ENCODE results near the gene GEN1.

The GEN1 gene

GRCh38 chr2:17752892-17753802, 791 bp upstream of the GEN1 start:
- no peak for DNase-seq

GRCh38 chr2:17754773-17755425, 961 bp downstream of the GEN1 start:
- DNase-seq = no peak

- DNase-seq = no peak
Measured at GRCh38 chr2:17756668-17757067, 2.7 kb downstream of the GEN1 start.

- no peak for DNase-seq
Measured at GRCh38 chr2:17757321-17757720, 3.4 kb downstream of the GEN1 start.

GRCh38 chr2:17758118-17758517, 4.2 kb downstream of the GEN1 start:
- no peak for DNase-seq

- DNase-seq = no peak
Measured at GRCh38 chr2:17759805-17760204, 5.9 kb downstream of the GEN1 start.

- DNase-seq = no peak
Measured at GRCh38 chr2:17762451-17762850, 8.5 kb downstream of the GEN1 start.

- DNase-seq = no peak
Measured at GRCh38 chr2:17763641-17764333, 9.8 kb downstream of the GEN1 start.

- no peak for DNase-seq
Measured at GRCh38 chr2:17765398-17765797, 11.5 kb downstream of the GEN1 start.

GRCh38 chr2:17768894-17769293, 15.0 kb downstream of the GEN1 start:
- DNase-seq = no peak

- no peak for DNase-seq
Measured at GRCh38 chr2:17771956-17772355, 18.0 kb downstream of the GEN1 start.

GRCh38 chr2:17772532-17772931, 18.6 kb downstream of the GEN1 start:
- no peak for DNase-seq

GRCh38 chr2:17780546-17780945, 26.6 kb downstream of the GEN1 start:
- DNase-seq = no peak

- no peak for DNase-seq
Measured at GRCh38 chr2:17781482-17781881, 27.5 kb downstream of the GEN1 start.

GRCh38 chr2:17786727-17787126, 32.8 kb downstream of the GEN1 start:
- DNase-seq = no peak

GRCh38 chr2:17788773-17789172, 34.8 kb downstream of the GEN1 start:
- no peak for DNase-seq

- no peak for DNase-seq
Measured at GRCh38 chr2:17790536-17790935, 36.6 kb downstream of the GEN1 start.

GRCh38 chr2:17791121-17791816, 37.3 kb downstream of the GEN1 start:
- DNase-seq = no peak

GRCh38 chr2:17791817-17792130, 37.8 kb downstream of the GEN1 start:
- DNase-seq = no peak

- DNase-seq = no peak
Measured at GRCh38 chr2:17792515-17792914, 38.6 kb downstream of the GEN1 start.

- no peak for DNase-seq
Measured at GRCh38 chr2:17793296-17793695, 39.4 kb downstream of the GEN1 start.

GRCh38 chr2:17793803-17794354, 39.9 kb downstream of the GEN1 start:
- DNase-seq = no peak

GRCh38 chr2:17795309-17795708, 41.4 kb downstream of the GEN1 start:
- no peak for DNase-seq
